HG03175 (cell line): ENCODE results near the gene ZNF595.
"Not testable (repeated sequence)": the region's sequence is repeated elsewhere in the genome, so short reads cannot be mapped to it uniquely, and the experiment has no call there.

ENCODE experiments used
- ATAC-seq: cut with Tn5 transposase; IDR thresholded peaks from one replicate; pipeline ENCODE4 v1.9.1; 2021; ENCODE audit warnings: mild to moderate bottlenecking, moderate library complexity; ENCODE audit not compliant: unreplicated experiment

Gene ZNF595

GRCh38 chr4:85951-86350 lies 32.8 kb downstream of the ZNF595 start:
- no peak for ATAC-seq

GRCh38 chr4:86559-87324 lies 33.6 kb downstream of the ZNF595 start:
- ATAC-seq, result not testable (repeated sequence)

- no peak for ATAC-seq
Observed at GRCh38 chr4:98386-98785, 45.3 kb downstream of the ZNF595 start.

- no peak for ATAC-seq
Observed at GRCh38 chr4:99863-100262, 46.7 kb downstream of the ZNF595 start.

GRCh38 chr4:107083-107443 lies 53.9 kb downstream of the ZNF595 start:
- ATAC-seq, result no peak

- ATAC-seq, result no peak
Observed at GRCh38 chr4:107444-108429, 54.6 kb downstream of the ZNF595 start.

GRCh38 chr4:112771-113170 lies 59.6 kb downstream of the ZNF595 start:
- ATAC-seq, result no peak

GRCh38 chr4:113732-114131 lies 60.6 kb downstream of the ZNF595 start:
- no peak for ATAC-seq

- no peak for ATAC-seq
Observed at GRCh38 chr4:114149-114548, 61.0 kb downstream of the ZNF595 start.

- no peak for ATAC-seq
Observed at GRCh38 chr4:116499-116898, 63.4 kb downstream of the ZNF595 start.

- ATAC-seq, result no peak
Observed at GRCh38 chr4:120616-121015, 67.5 kb downstream of the ZNF595 start.

- ATAC-seq, result no peak
Observed at GRCh38 chr4:121408-122084, 68.4 kb downstream of the ZNF595 start.

GRCh38 chr4:123922-124274 lies 70.8 kb downstream of the ZNF595 start:
- not testable (repeated sequence) for ATAC-seq

GRCh38 chr4:124275-125081 lies 71.4 kb downstream of the ZNF595 start, which contains the start of gene ZNF718:
Gene ZNF718 (plus strand): TSS chr4:124501. CDS start chr4:124671, 170 bp downstream.
- ATAC-seq, result peak; percentile 99

GRCh38 chr4:125091-125771 lies 72.1 kb downstream of the ZNF595 start:
- ATAC-seq, result peak; percentile 25

GRCh38 chr4:125833-126232 lies 72.7 kb downstream of the ZNF595 start:
- no peak for ATAC-seq

- no peak for ATAC-seq
Observed at GRCh38 chr4:132483-132882, 79.4 kb downstream of the ZNF595 start.
